Stomach smooth muscle (tissue), 2 donors: ENCODE data around the gene GJC2.
"Not testable (repeated sequence)": the region's sequence is repeated elsewhere in the genome, so short reads cannot be mapped to it uniquely, and the experiment has no call there.

Source experiments
- H3K27ac ChIP-seq: one replicate; pipeline ENCODE4 v1.7.0; 2013; ENCODE audit warnings: mild to moderate bottlenecking, low read length, inconsistent platforms
- H3K27me3 ChIP-seq, 2 donors: one replicate each; pipeline ENCODE4 v1.7.0; 2013; ENCODE audit warnings: low read length in 2 of 2; ENCODE audit not compliant: insufficient read depth in 2 of 2, control insufficient read depth in 1 of 2
- H3K36me3 ChIP-seq, 2 donors: one replicate each; pipeline ENCODE4 v1.7.0; 2013; ENCODE audit warnings: low read length in 2 of 2; ENCODE audit not compliant: control insufficient read depth in 2 of 2, insufficient read depth in 2 of 2
- H3K4me1 ChIP-seq: one replicate; pipeline ENCODE4 v1.7.0; 2013; ENCODE audit warnings: low read length; ENCODE audit not compliant: control insufficient read depth, insufficient read depth
- H3K4me3 ChIP-seq, 2 donors: one replicate each; pipeline ENCODE4 v1.7.0; 2013; ENCODE audit warnings: low read length in 2 of 2
- H3K9ac ChIP-seq, 2 donors: one replicate each; pipeline ENCODE4 v1.7.0; 2013; ENCODE audit warnings: low read length in 2 of 2, mild to moderate bottlenecking in 1 of 2
- H3K9me3 ChIP-seq, 2 donors: one replicate each; pipeline ENCODE4 v1.7.0; 2013; ENCODE audit warnings: low read length in 2 of 2; ENCODE audit not compliant: control insufficient read depth in 2 of 2
- donor health status: healthy.
- donor health status: Pancreatic carcinoma.

Gene GJC2

DNA sequence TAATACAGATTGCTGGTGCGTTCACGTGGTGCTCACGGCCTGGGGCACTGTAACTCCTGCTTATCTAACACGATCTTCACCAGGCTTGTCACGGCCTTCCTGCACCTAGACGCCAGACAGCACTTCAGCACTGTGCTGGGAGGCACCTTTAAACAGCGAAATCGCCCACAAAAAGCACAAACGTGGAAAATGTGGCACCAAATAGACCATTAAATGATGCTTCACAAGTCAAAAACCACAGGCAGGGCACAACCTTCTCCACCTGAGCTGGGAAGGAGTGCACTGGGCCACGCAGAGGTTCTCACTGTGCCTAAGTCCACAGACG, 35.9 kb downstream of the GJC2 start:
- H3K9ac ChIP-seq: no peak overlapping the region
- no peaks in the 10 kb centered on the region for H3K27me3 ChIP-seq
- H3K4me3 ChIP-seq: no peak overlapping the region

GRCh38 chr1:228188249-228188648, 38.5 kb downstream of the GJC2 start:
- H3K36me3 ChIP-seq, H3K4me1 ChIP-seq, H3K9ac ChIP-seq, H3K27ac ChIP-seq, H3K9me3 ChIP-seq, H3K4me3 ChIP-seq, H3K27me3 ChIP-seq: not testable (repeated sequence)

More for the DNA sequence above, 35.9 kb downstream of the GJC2 start:
- H3K4me1 ChIP-seq: no peaks in the 10 kb centered on the region
- H3K36me3 ChIP-seq: peaks cover 0 to 3% of the 10 kb centered on the region in 2 donors
- no peaks in the 10 kb centered on the region for H3K9me3 ChIP-seq
- H3K27ac ChIP-seq: no peak overlapping the region

GRCh38 chr1:228190182-228190581, 40.5 kb downstream of the GJC2 start:
- Histone ChIP-seq H3K27me3 (no peaks in the 10 kb centered on the region), H3K4me3 (no peak overlapping the region), H3K9ac (no peak overlapping the region), H3K27ac (no peak overlapping the region), H3K36me3 (peaks cover 0 to 5% of the 10 kb centered on the region in 2 donors), H3K4me1 (no peaks in the 10 kb centered on the region), H3K9me3 (no peaks in the 10 kb centered on the region)

- no peaks in the 10 kb centered on the region for H3K9me3 ChIP-seq
- no peak overlapping the region for H3K27ac ChIP-seq
- no peaks in the 10 kb centered on the region for H3K27me3 ChIP-seq
- H3K36me3 ChIP-seq: peaks cover 0 to 2% of the 10 kb centered on the region in 2 donors
- H3K4me3 ChIP-seq: no peak overlapping the region
- H3K4me1 ChIP-seq: no peaks in the 10 kb centered on the region
- H3K9ac ChIP-seq: no peak overlapping the region
Measured at GRCh38 chr1:228190778-228191177, 41.0 kb downstream of the GJC2 start.

DNA sequence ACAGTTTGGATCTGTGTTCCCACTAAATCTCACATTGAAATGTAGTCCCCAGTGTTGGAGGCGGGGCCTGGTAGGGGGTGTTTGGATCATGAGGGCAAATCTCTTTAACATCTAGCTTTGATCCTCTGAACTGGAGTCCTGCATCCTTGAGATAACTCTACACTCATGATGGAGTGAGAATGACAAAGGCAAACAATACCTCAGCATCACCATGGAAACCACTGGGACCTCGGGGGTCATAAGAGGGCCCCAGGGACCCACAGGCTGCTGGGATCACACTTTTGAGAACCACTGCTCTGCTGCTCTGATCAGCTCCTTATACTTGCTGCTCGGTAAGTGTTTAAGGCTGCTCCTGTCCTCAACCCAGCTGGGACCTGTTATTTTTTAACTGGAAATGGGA, 44.7 kb downstream of the GJC2 start:
- Histone ChIP-seq H3K9me3 (peaks cover 5 to 6% of the 10 kb centered on the region in 2 donors), H3K27me3 (no peaks in the 10 kb centered on the region), H3K4me3 (no peak overlapping the region), H3K27ac (no peak overlapping the region), H3K9ac (no peak overlapping the region), H3K4me1 (no peaks in the 10 kb centered on the region), H3K36me3 (peaks cover 0 to 5% of the 10 kb centered on the region in 2 donors)

GRCh38 chr1:228194921-228195812, 45.4 kb downstream of the GJC2 start:
- Histone ChIP-seq H3K4me1 (no peaks in the 10 kb centered on the region), H3K36me3 (peaks cover 0 to 5% of the 10 kb centered on the region in 2 donors), H3K27me3 (no peaks in the 10 kb centered on the region), H3K4me3 (no peak overlapping the region), H3K27ac (no peak overlapping the region), H3K9me3 (peaks cover 6% of the 10 kb centered on the region in 2 donors), H3K9ac (no peak overlapping the region)

DNA sequence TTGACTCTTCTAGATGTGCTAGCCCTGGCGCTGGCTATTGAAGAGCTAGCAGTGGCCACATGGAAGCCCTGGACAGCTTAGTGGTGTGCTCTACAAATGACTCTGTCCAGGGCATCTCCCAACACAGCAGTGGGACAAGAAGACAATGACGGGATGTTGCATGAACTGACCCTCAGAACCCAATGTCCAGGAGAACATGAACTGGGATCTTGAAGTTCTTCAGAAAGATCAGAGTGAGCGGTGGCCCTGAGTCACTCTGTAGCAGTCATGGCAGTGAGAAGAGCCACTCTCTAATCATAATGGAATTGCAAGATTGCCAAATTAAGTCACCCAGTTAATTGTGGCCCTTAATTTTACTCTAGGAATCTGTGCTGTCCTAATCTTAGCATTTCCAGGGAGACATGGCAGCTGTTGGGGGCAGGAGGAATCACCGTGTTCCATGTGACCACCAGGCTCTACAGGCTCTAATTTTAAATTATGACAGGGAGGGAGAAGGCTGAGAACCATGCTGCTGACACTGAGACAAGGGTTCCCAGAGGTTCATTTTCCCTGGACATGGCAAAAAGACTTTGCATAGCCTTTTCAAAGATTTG, 47.9 kb downstream of the GJC2 start:
- Histone ChIP-seq H3K27me3 (no peaks in the 10 kb centered on the region), H3K9ac (no peak overlapping the region), H3K27ac (no peak overlapping the region), H3K4me1 (no peaks in the 10 kb centered on the region), H3K36me3 (peaks cover 0 to 5% of the 10 kb centered on the region in 2 donors), H3K9me3 (peaks cover 6% of the 10 kb centered on the region in 2 donors), H3K4me3 (no peak overlapping the region)

DNA sequence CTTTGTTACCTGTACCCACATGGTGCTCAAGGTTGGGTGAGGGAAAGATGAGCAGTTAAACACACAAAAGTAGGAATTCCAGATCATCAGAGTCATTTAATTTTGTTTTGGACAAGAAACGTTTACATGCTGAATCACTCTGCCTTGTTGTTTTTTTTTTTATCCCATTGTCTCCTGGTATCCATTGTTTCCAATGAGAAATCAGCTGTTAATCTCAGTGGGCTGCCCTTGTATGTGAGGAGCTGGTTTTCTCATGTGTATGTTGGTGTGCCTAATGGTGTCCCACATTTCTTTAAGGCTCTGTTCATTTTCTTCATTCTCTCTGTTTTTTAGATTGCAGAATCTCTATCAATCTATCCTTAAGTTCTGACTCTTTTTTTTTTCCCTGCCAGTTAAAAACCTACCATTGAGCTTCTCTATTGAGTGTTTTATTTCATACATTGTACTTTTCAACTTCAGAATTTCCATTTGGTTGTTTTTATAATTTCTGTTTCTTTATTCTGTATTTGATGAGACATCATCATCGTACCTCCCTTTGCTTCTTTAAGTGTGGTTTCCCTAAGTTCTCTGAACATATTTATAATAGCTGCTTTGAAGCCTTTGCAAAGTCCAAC, 49.4 kb downstream of the GJC2 start:
- Histone ChIP-seq H3K27me3 (no peaks in the 10 kb centered on the region), H3K36me3 (peaks cover 0 to 5% of the 10 kb centered on the region in 2 donors), H3K4me1 (no peaks in the 10 kb centered on the region), H3K27ac (no peak overlapping the region), H3K9me3 (peaks cover 6% of the 10 kb centered on the region in 2 donors), H3K9ac (no peak overlapping the region), H3K4me3 (no peak overlapping the region)

DNA sequence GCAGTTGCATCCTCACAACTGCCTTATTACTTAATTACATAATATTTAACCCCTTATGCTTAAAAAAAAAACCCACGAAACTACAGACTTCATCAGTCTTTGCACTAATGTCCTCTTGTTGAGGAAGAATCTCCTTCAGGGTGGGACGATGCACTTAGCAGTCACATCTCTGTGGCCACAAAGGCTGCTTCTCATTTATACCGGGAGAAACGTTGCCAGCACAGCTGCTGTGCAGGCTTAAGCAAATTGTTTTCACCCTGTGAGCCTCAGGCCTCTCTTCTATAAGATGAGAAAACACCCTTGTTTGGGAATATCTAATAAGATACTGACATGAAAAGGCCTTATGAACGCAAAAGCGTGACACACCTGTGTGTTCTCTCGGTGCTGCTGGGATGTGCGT, 55.2 kb downstream of the GJC2 start:
- H3K36me3 ChIP-seq: no peaks in the 10 kb centered on the region

GRCh38 chr1:228205526-228206436, 56.1 kb downstream of the GJC2 start:
- no peaks in the 10 kb centered on the region for H3K4me1 ChIP-seq
- H3K9me3 ChIP-seq: no peaks in the 10 kb centered on the region
- no peak overlapping the region for H3K27ac ChIP-seq
- H3K9ac ChIP-seq: no peak overlapping the region
- no peaks in the 10 kb centered on the region for H3K36me3 ChIP-seq
- peaks cover 0 to 7% of the 10 kb centered on the region in 2 donors for H3K27me3 ChIP-seq
- no peak overlapping the region for H3K4me3 ChIP-seq

More for the DNA sequence above, 55.2 kb downstream of the GJC2 start:
- no peak overlapping the region for H3K9ac ChIP-seq
- H3K4me3 ChIP-seq: no peak overlapping the region
- H3K4me1 ChIP-seq: no peaks in the 10 kb centered on the region
- peaks cover 0 to 5% of the 10 kb centered on the region in 2 donors for H3K27me3 ChIP-seq
- H3K9me3 ChIP-seq: no peaks in the 10 kb centered on the region
- no peak overlapping the region for H3K27ac ChIP-seq
